HCT116 (cell line): ENCODE data around the gene LYRM4. TPM values are rescaled to one million over a fixed set of nuclear protein-coding genes. Genes with fewer than 3 reads are reported as not detected.

Experiments used
- ATAC-seq: fragments of 200-7000 bp; cut with Tn5 transposase; 2 replicates; pipeline ENCODE4 v1.9.1; 2020; ENCODE audit warnings: mild to moderate bottlenecking, moderate library complexity
- BruUV-seq: library from RNA; stranded (reverse); fragments of 400-500 nt; replicated peaks from 2 replicates; lab custom pipeline; 2021; lab: Mats Ljungman, UMichigan
- CTCF ChIA-PET: fragments of 300-600 bp; sonication (Branson Sonifier 250); formaldehyde crosslinking; loops from one replicate; lab custom pipeline; 2021; ENCODE audit warnings: antibody characterized with exemption; lab: Charles Lee
- POLR2A ChIA-PET: fragments of 300-600, 350-600 bp; sonication (Branson Sonifier 250); formaldehyde crosslinking; loops from one replicate; lab custom pipeline; 2021; ENCODE audit warnings: antibody characterized with exemption; lab: Charles Lee
- RAD21 ChIA-PET, 2 experiments: fragments of 300-600 bp; sonication (Branson Sonifier 250); formaldehyde crosslinking; loops; one replicate each; lab custom pipeline; 2023; ENCODE audit warnings: low total read pairs in 2 of 2; ENCODE audit not compliant: uncharacterized antibody in 2 of 2, unreplicated experiment in 2 of 2, low non-redundant PET in 1 of 2; lab: Charles Lee
- DNase-seq: peaks from one replicate; pipeline ENCODE4 v3.0.0-alpha.2; 2010; ENCODE audit warnings: low read depth, low spot score
- H2AFZ ChIP-seq: fragments of 200-600 bp; shearing (Covaris generic), sonication (generic); 2 replicates; pipeline ENCODE4 v1.6.1; 2017; ENCODE audit warnings: low read depth, mixed run types, mixed read lengths, antibody characterized with exemption, low read length; ENCODE audit not compliant: poor library complexity, severe bottlenecking
- H3K27ac ChIP-seq: 2 replicates; pipeline ENCODE4 v1.5.1; 2012; ENCODE audit warnings: low read depth, low read length
- H3K27me3 ChIP-seq: fragments of 200-600 bp; sonication (generic); 2 replicates; pipeline ENCODE4 v1.6.1; 2016; ENCODE audit warnings: mixed run types, low read length, mixed read lengths; ENCODE audit not compliant: insufficient read depth
- H3K36me3 ChIP-seq, 2 experiments: fragments of 200-500 bp in 1 of 2; fragments of 200-600 bp in 1 of 2; sonication (Bioruptor generic) in 1 of 2; sonication (generic) in 1 of 2; 2 replicates each; pipeline versions ENCODE4 v1.5.1 to v1.6.1; 2014 to 2016; ENCODE audit warnings: low read length in 2 of 2, inconsistent platforms in 1 of 2, mixed read lengths in 1 of 2, mixed run types in 1 of 2; ENCODE audit not compliant: insufficient read depth in 2 of 2, control insufficient read depth in 1 of 2
- H3K4me1 ChIP-seq, 2 experiments: fragments of 200-600 bp in 1 of 2; sonication (generic) in 1 of 2; 2 replicates each; pipeline versions ENCODE4 v1.5.1 to v1.6.1; 2012 to 2017; ENCODE audit warnings: low read length in 2 of 2, inconsistent platforms in 1 of 2, mild to moderate bottlenecking in 1 of 2, mixed read lengths in 1 of 2, mixed run types in 1 of 2, moderate library complexity in 1 of 2; ENCODE audit not compliant: insufficient read depth in 2 of 2, control insufficient read depth in 1 of 2
- H3K4me2 ChIP-seq: fragments of 200-600 bp; sonication (generic); 2 replicates; pipeline ENCODE4 v1.6.1; 2017; ENCODE audit warnings: mixed run types, low read length, mixed read lengths
- H3K4me3 ChIP-seq, 2 experiments: fragments of 200-600 bp in 1 of 2; sonication (generic) in 1 of 2; replicated peaks in 1 of 2; 2 replicates each; pipeline ENCODE4 v1.5.1; 2011 to 2016; ENCODE audit warnings: low read length in 2 of 2, control low read depth in 1 of 2, low read depth in 1 of 2, mild to moderate bottlenecking in 1 of 2, mixed read lengths in 1 of 2, mixed run types in 1 of 2
- H3K79me2 ChIP-seq: fragments of 200-600 bp; sonication (generic); 2 replicates; pipeline ENCODE4 v1.6.1; 2017; ENCODE audit warnings: mild to moderate bottlenecking, mixed run types, low read length, moderate library complexity, mixed read lengths; ENCODE audit not compliant: insufficient read depth
- H3K9ac ChIP-seq: fragments of 200-600 bp; sonication (generic); 2 replicates; pipeline ENCODE4 v1.6.1; 2016; ENCODE audit warnings: low read length, mixed read lengths
- H3K9me2 ChIP-seq: fragments of 200-600 bp; sonication (generic), shearing (Covaris generic); 2 replicates; pipeline ENCODE4 v1.6.1; 2017; ENCODE audit warnings: mixed run types, mild to moderate bottlenecking, moderate library complexity; ENCODE audit not compliant: insufficient read depth
- H3K9me3 ChIP-seq, 2 experiments: fragments of 200-500 bp in 1 of 2; fragments of 200-600 bp in 1 of 2; sonication (Bioruptor generic) in 1 of 2; sonication (generic) in 1 of 2; 2 replicates each; pipeline ENCODE4 v1.6.1; 2014 to 2017; ENCODE audit warnings: low read length in 2 of 2, mixed read lengths in 2 of 2, inconsistent platforms in 1 of 2, low read depth in 1 of 2, mild to moderate bottlenecking in 1 of 2, mixed run types in 1 of 2, moderate library complexity in 1 of 2; ENCODE audit not compliant: control insufficient read depth in 1 of 2, insufficient read depth in 1 of 2
- H4K20me1 ChIP-seq: fragments of 200-600 bp; sonication (generic), shearing (Covaris generic); 2 replicates; pipeline ENCODE4 v1.6.1; 2017; ENCODE audit warnings: mixed run types, mild to moderate bottlenecking, moderate library complexity; ENCODE audit not compliant: insufficient read depth
- ATF3 ChIP-seq: IDR thresholded peaks from 2 replicates; pipeline ENCODE4 v1.6.1; 2012
- CBX3 ChIP-seq: IDR thresholded peaks from 2 replicates; pipeline ENCODE4 v1.6.1; 2012; ENCODE audit warnings: low read depth
- CEBPB ChIP-seq: IDR thresholded peaks from 2 replicates; pipeline ENCODE4 v1.6.1; 2012; ENCODE audit warnings: low read depth
- CTCF ChIP-seq, 3 experiments: fragments of 200-600 bp in 1 of 3; sonication (generic) in 1 of 3; IDR thresholded peaks in 2 of 3; conservative IDR thresholded peaks in 1 of 3; 2 replicates each; pipeline ENCODE4 v1.5.1; 2012 to 2017; ENCODE audit warnings: low read depth in 2 of 3, low read length in 2 of 3, antibody characterized with exemption in 1 of 3, borderline replicate concordance in 1 of 3, control low read depth in 1 of 3, mild to moderate bottlenecking in 1 of 3, mixed read lengths in 1 of 3, mixed run types in 1 of 3, moderate library complexity in 1 of 3; ENCODE audit not compliant: insufficient read depth in 1 of 3
- EGR1 ChIP-seq: IDR thresholded peaks from 2 replicates; pipeline ENCODE4 v1.6.1; 2012; ENCODE audit warnings: low read depth
- EZH2 ChIP-seq: fragments of 200-600 bp; sonication (generic); IDR thresholded peaks from 2 replicates; pipeline ENCODE4 v1.6.1; 2017; ENCODE audit warnings: antibody characterized with exemption, mixed run types
- EZH2phosphoT487 ChIP-seq: fragments of 200-600 bp; IDR thresholded peaks from 2 replicates; pipeline ENCODE4 v1.6.1; 2018; ENCODE audit warnings: antibody characterized with exemption, borderline replicate concordance
- FOSL1 ChIP-seq: IDR thresholded peaks from 2 replicates; pipeline ENCODE4 v1.6.1; 2012; ENCODE audit warnings: low read depth
- JUND ChIP-seq: IDR thresholded peaks from 2 replicates; pipeline ENCODE4 v1.6.1; 2012
- MAX ChIP-seq: IDR thresholded peaks from 2 replicates; pipeline ENCODE4 v1.6.1; 2012
- POLR2A ChIP-seq: IDR thresholded peaks from 2 replicates; pipeline ENCODE4 v1.7.0; 2011; ENCODE audit warnings: borderline replicate concordance; ENCODE audit not compliant: insufficient read depth, insufficient read length; ENCODE audit errors: extremely low read depth
- POLR2AphosphoS5 ChIP-seq: IDR thresholded peaks from 2 replicates; pipeline ENCODE4 v1.6.1; 2011; ENCODE audit warnings: mild to moderate bottlenecking, low read depth, low read length, moderate library complexity
- RAD21 ChIP-seq: IDR thresholded peaks from 2 replicates; pipeline ENCODE4 v1.6.1; 2012; ENCODE audit warnings: low read depth, mild to moderate bottlenecking
- REST ChIP-seq: IDR thresholded peaks from 2 replicates; pipeline ENCODE4 v1.6.1; 2012; ENCODE audit warnings: low read depth
- SIN3A ChIP-seq: IDR thresholded peaks from 2 replicates; pipeline ENCODE4 v1.6.1; 2012; ENCODE audit warnings: low read depth
- SP1 ChIP-seq: IDR thresholded peaks from 2 replicates; pipeline ENCODE4 v1.6.1; 2012; ENCODE audit warnings: low read depth
- SRF ChIP-seq: IDR thresholded peaks from 2 replicates; pipeline ENCODE4 v1.6.1; 2012; ENCODE audit warnings: low read depth
- TCF7L2 ChIP-seq: IDR thresholded peaks from 2 replicates; pipeline ENCODE4 v1.7.0; 2011; ENCODE audit warnings: borderline replicate concordance, inconsistent platforms; ENCODE audit not compliant: insufficient read depth, insufficient read length; ENCODE audit errors: extremely low read depth
- YY1 ChIP-seq: IDR thresholded peaks from 2 replicates; pipeline ENCODE4 v1.6.1; 2011; ENCODE audit warnings: low read length, low read depth, moderate library complexity, mild to moderate bottlenecking; ENCODE audit not compliant: insufficient replicate concordance; ENCODE audit errors: extremely low read depth
- ZNF274 ChIP-seq: fragments of 200-500 bp; sonication (Bioruptor generic); IDR thresholded peaks from 2 replicates; pipeline ENCODE4 v1.6.1; 2014; ENCODE audit warnings: mild to moderate bottlenecking, low read depth, low read length, inconsistent platforms
- intact Hi-C: fragments of 100-400 bp; cut with micrococcal nuclease; formaldehyde crosslinking; loops from 2 replicates; pipeline ENCODE4 v1.10.0; 2022
- total RNA-seq: library from RNA; stranded (reverse); gene quantifications from one replicate; pipeline ENCODE4 v1.2.1, GENCODE V29; 2021; ENCODE audit not compliant: unreplicated experiment

The LYRM4 gene
- total RNA-seq, 1 experiment from 2014 or later: 30.1 TPM

GRCh38 chr6:5276581-5276980 is 15.8 kb upstream of the LYRM4 start:
- Histone ChIP-seq H2AFZ (no peak overlapping the region), H3K4me3 (no peak overlapping the region), H3K27me3 (no peaks in the 10 kb centered on the region), H3K36me3 (no peaks in the 10 kb centered on the region; a peak in 1 of 4 replicates), H4K20me1 (no peaks in the 10 kb centered on the region), H3K79me2 (peaks cover 14% of the 10 kb centered on the region), H3K9me3 (no peaks in the 10 kb centered on the region), H3K27ac (no peak overlapping the region)
- POLR2A ChIA-PET: no interaction called here
- CTCF ChIA-PET: no interaction called here
- no TSS peak for BruUV-seq
- TF ChIP-seq ATF3: no peak
- no peak for TF ChIP-seq EGR1
- no peak for TF ChIP-seq YY1
- no peak for TF ChIP-seq POLR2AphosphoS5
- TF ChIP-seq MAX: no peak
- no peak for TF ChIP-seq ZNF274
- TF ChIP-seq JUND: no peak
- no peak for TF ChIP-seq RAD21
- TF ChIP-seq CTCF (IDR thresholded peaks at IDR 0.05 in 2 of 3, conservative IDR thresholded peaks at IDR 0.05 in 1 of 3; ENCODE audit: borderline replicate concordance in 1 of 3, insufficient read depth in 1 of 3, low read depth in 2 of 3, low read length in 2 of 3): no peak
- no peak for TF ChIP-seq SP1
- TF ChIP-seq POLR2A: no peak
- TF ChIP-seq EZH2phosphoT487: no peak
- no peak for TF ChIP-seq EZH2
- TF ChIP-seq CBX3: no peak
- TF ChIP-seq SIN3A: no peak
- TF ChIP-seq TCF7L2: no peak
- no peak for TF ChIP-seq FOSL1
- no peak for TF ChIP-seq REST
- no peak for TF ChIP-seq SRF
- no peak for TF ChIP-seq CEBPB
- TF ChIP-seq, all 23 proteins: peak for 0
- RAD21 ChIA-PET: no interaction called here
- Histone ChIP-seq H3K4me1 (no peaks in the 10 kb centered on the region), H3K9me2 (no peaks in the 10 kb centered on the region), H3K4me2 (no peak overlapping the region), H3K9ac (no peak overlapping the region)
- ATAC-seq (no peak), DNase-seq (no peak)
- intact Hi-C loops: no loop called here
